Osteocyte (in vitro differentiated cells): ENCODE results near the gene GRID1. TPM values are rescaled to one million over a fixed set of nuclear protein-coding genes. Genes with fewer than 3 reads are reported as not detected.
A peak's percentile ranks its signal among the peaks of the same experiment; 100 is the strongest.

Experiments
- DNase-seq: peaks from one replicate; pipeline ENCODE4 v3.0.0; 2021; ENCODE audit warnings: mixed read lengths; ENCODE audit not compliant: unreplicated experiment; ENCODE audit errors: extremely low spot score
- H3K27ac Mint-ChIP-seq: one replicate; pipeline ENCODE4 v1.8.0; 2021; ENCODE audit warnings: mild to moderate bottlenecking, mixed read lengths; ENCODE audit not compliant: unreplicated experiment
- H3K27me3 Mint-ChIP-seq: one replicate; pipeline ENCODE4 v1.8.0; 2021; ENCODE audit warnings: mixed read lengths; ENCODE audit not compliant: unreplicated experiment
- H3K36me3 Mint-ChIP-seq: one replicate; pipeline ENCODE4 v1.8.0; 2021; ENCODE audit warnings: mixed read lengths; ENCODE audit not compliant: unreplicated experiment
- H3K4me1 Mint-ChIP-seq: one replicate; pipeline ENCODE4 v1.8.0; 2021; ENCODE audit warnings: mixed read lengths; ENCODE audit not compliant: unreplicated experiment
- H3K4me3 Mint-ChIP-seq: one replicate; pipeline ENCODE4 v1.8.0; 2021; ENCODE audit warnings: mild to moderate bottlenecking, moderate library complexity, mixed read lengths; ENCODE audit not compliant: unreplicated experiment
- H3K9me3 Mint-ChIP-seq: one replicate; pipeline ENCODE4 v1.8.0; 2021; ENCODE audit warnings: mixed read lengths; ENCODE audit not compliant: unreplicated experiment
- total RNA-seq: library from RNA; stranded (reverse); gene quantifications from 2 replicates; pipeline ENCODE4 v1.2.1, GENCODE V29; 2021
- TF ChIP-seq, protein P1 (sequence below): fragments of 200-600 bp; sonication (generic); IDR thresholded peaks from 2 replicates; pipeline ENCODE4 v1.5.0; 2021; ENCODE audit warnings: antibody characterized with exemption, mild to moderate bottlenecking, moderate library complexity

The GRID1 gene
- total RNA-seq, 1 donor from 2014 or later, result 0.11 TPM

- H3K4me1 Mint-ChIP-seq, result no peaks in the 10 kb centered on the region
- no peak overlapping the region for H3K27ac Mint-ChIP-seq
- TF ChIP-seq, protein P1, sequence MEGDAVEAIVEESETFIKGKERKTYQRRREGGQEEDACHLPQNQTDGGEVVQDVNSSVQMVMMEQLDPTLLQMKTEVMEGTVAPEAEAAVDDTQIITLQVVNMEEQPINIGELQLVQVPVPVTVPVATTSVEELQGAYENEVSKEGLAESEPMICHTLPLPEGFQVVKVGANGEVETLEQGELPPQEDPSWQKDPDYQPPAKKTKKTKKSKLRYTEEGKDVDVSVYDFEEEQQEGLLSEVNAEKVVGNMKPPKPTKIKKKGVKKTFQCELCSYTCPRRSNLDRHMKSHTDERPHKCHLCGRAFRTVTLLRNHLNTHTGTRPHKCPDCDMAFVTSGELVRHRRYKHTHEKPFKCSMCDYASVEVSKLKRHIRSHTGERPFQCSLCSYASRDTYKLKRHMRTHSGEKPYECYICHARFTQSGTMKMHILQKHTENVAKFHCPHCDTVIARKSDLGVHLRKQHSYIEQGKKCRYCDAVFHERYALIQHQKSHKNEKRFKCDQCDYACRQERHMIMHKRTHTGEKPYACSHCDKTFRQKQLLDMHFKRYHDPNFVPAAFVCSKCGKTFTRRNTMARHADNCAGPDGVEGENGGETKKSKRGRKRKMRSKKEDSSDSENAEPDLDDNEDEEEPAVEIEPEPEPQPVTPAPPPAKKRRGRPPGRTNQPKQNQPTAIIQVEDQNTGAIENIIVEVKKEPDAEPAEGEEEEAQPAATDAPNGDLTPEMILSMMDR, result no peak
- H3K27me3 Mint-ChIP-seq, result no peaks in the 10 kb centered on the region
- no peak overlapping the region for H3K4me3 Mint-ChIP-seq
- DNase-seq, result peak; percentile 83
- H3K36me3 Mint-ChIP-seq, result no peaks in the 10 kb centered on the region
- no peaks in the 10 kb centered on the region for H3K9me3 Mint-ChIP-seq
These were observed 73.9 kb downstream of the GRID1 start for GRCh38 chr10:86292462-86293395.

- Mint-ChIP-seq H3K27me3 (no peaks in the 10 kb centered on the region), H3K36me3 (no peaks in the 10 kb centered on the region), H3K9me3 (no peaks in the 10 kb centered on the region), H3K4me1 (no peaks in the 10 kb centered on the region), H3K27ac (no peak overlapping the region), H3K4me3 (no peak overlapping the region)
- TF ChIP-seq, protein P1, result no peak
- DNase-seq, result peak; percentile 80
These were observed 74.8 kb downstream of the GRID1 start for GRCh38 chr10:86291616-86292340.

DNA sequence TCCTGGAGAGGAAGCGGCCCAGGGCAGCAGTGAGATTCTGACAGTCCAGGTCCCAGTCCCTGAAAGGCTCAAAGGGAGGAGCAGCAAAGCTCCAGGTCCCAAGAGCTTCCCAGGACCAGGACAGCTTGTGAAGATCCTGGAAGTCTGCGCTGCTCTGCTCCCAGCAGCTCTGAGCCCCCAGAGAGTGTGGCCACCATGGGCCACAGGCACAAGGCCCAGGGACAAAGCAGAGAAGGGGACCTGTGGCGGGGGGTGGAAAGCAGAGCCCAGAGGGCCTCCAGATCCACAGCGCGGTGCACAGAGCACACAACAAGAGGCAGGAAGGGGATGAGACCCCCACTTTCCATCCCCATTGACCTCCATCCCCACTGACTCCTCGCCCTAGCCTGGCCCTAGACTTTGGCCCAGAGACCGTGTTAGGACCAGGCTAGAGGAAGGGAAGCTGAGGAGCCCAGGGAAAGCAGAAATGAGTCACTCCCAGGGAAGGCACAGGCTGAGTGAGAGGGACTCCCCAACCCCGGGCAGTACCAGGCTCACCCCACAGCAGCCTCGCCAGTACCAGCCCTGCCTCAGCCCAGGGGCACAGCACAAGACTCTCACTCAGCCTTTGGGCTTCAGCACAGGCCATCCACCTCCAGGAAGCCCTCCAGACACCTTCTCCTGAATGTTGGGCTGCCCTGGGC, 75.5 kb downstream of the GRID1 start:
- Mint-ChIP-seq H3K4me1 (no peaks in the 10 kb centered on the region), H3K9me3 (no peaks in the 10 kb centered on the region), H3K36me3 (no peaks in the 10 kb centered on the region), H3K27ac (no peak overlapping the region), H3K27me3 (no peaks in the 10 kb centered on the region), H3K4me3 (no peak overlapping the region)
- TF ChIP-seq, protein P1, result no peak
- DNase-seq, result peak; percentile 71

DNA sequence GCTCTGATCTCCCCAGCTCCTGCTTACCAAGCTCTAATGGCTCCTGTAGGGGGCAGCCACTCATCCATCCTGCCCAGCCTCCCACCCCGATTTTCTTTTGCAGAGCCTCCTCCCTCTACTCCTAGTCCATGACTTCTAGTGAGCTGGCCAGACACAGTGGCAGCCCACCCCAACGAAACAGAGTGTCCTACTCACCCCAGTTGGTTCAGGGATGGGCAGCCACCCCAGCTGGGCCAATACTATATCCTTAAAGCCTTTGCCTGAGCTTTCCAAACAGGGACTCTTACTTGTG, 77.1 kb downstream of the GRID1 start:
- no peak for DNase-seq
- H3K27ac Mint-ChIP-seq, result no peak overlapping the region
- TF ChIP-seq, protein P1, result no peak

More for the DNA sequence above, 77.1 kb downstream of the GRID1 start:
- Mint-ChIP-seq H3K9me3 (no peaks in the 10 kb centered on the region), H3K4me1 (no peaks in the 10 kb centered on the region), H3K36me3 (no peaks in the 10 kb centered on the region), H3K27me3 (no peaks in the 10 kb centered on the region), H3K4me3 (no peak overlapping the region)
